Activated CD8-positive, alpha-beta T cell treated with anti-CD3 and anti-CD28 coated beads, Interleukin-2, amount 10 ng/mL, durations not matched to agents 7 days and 5 days (primary cell): Measurements from ENCODE around the gene LSM3. TPM values are rescaled to one million over a fixed set of nuclear protein-coding genes. Genes with fewer than 3 reads are reported as not detected.

Source experiments
- ATAC-seq: fragments of 150-1000 bp; cut with Tn5 transposase; one replicate; pipeline ENCODE4 v1.10.0; 2021; ENCODE audit warnings: moderate library complexity
- CTCF ChIA-PET: fragments of 350-600 bp; sonication (Branson Sonifier 250); formaldehyde crosslinking; loops from one replicate; lab custom pipeline; 2021; ENCODE audit warnings: antibody characterized with exemption; lab: Charles Lee
- POLR2A ChIA-PET: fragments of 350-600 bp; sonication (Branson Sonifier 250); formaldehyde crosslinking; loops from one replicate; lab custom pipeline; 2021; ENCODE audit warnings: antibody characterized with exemption; lab: Charles Lee
- DNase-seq: peaks from one replicate; pipeline ENCODE4 v3.0.0-alpha.2; 2020
- H3K27ac Mint-ChIP-seq: one replicate; pipeline ENCODE4 v1.8.0; 2021; ENCODE audit warnings: mild to moderate bottlenecking, mixed read lengths
- H3K27me3 Mint-ChIP-seq: one replicate; pipeline ENCODE4 v1.8.0; 2021; ENCODE audit warnings: low read depth, mixed read lengths
- H3K36me3 Mint-ChIP-seq: one replicate; pipeline ENCODE4 v1.8.0; 2021; ENCODE audit warnings: low read depth, mixed read lengths
- H3K4me1 Mint-ChIP-seq: one replicate; pipeline ENCODE4 v1.8.0; 2021; ENCODE audit warnings: low read depth, mixed read lengths
- H3K4me3 Mint-ChIP-seq: one replicate; pipeline ENCODE4 v1.8.0; 2021; ENCODE audit warnings: mild to moderate bottlenecking, mixed read lengths
- H3K9me3 Mint-ChIP-seq: one replicate; pipeline ENCODE4 v1.8.0; 2022; ENCODE audit warnings: mixed read lengths; ENCODE audit not compliant: insufficient read depth
- total RNA-seq, 2 experiments: library from RNA; stranded (reverse); gene quantifications; one replicate each; pipeline ENCODE4 v1.2.3, GENCODE V29; 2021

Gene LSM3
- total RNA-seq, 2 experiments from 2014 or later, result 19.2 to 20.2 TPM

DNA sequence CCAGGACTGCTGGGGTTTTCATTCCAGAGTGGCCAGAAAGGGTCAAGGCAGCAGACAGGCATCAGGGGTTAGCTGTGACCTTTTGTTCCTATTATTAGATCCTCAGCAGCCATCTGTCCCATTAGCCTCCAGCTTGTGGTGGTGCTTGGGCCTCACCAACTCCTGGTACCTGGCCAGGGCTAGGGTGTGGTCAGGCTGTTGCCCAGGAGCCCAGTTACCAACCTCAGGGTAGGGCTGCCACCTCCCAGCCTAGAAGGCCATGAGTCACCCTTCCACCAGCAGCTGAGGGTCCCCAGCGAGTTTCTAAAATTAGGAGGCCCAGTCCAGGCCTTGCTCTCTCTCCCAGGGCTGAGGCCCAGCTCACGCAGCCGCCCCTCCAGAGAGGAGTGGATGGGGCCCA lies 41.6 kb upstream of the LSM3 start:
- H3K9me3 Mint-ChIP-seq, result no peaks in the 10 kb centered on the region
- ChIA-PET CTCF (no interaction called here), POLR2A (interaction anchor here (1.1 kb wide), 1 partner anchor 12 kb away, joined by 5 read pairs; the partner anchor contains the start of genes CHCHD4 and TMEM43)
- peaks cover 4% of the 10 kb centered on the region for H3K4me1 Mint-ChIP-seq
- DNase-seq, result no peak
- no peak overlapping the region for H3K27ac Mint-ChIP-seq
- no peaks in the 10 kb centered on the region for H3K27me3 Mint-ChIP-seq
- no peak overlapping the region for H3K4me3 Mint-ChIP-seq
- no peak for ATAC-seq
- H3K36me3 Mint-ChIP-seq, result peaks cover 29% of the 10 kb centered on the region

DNA sequence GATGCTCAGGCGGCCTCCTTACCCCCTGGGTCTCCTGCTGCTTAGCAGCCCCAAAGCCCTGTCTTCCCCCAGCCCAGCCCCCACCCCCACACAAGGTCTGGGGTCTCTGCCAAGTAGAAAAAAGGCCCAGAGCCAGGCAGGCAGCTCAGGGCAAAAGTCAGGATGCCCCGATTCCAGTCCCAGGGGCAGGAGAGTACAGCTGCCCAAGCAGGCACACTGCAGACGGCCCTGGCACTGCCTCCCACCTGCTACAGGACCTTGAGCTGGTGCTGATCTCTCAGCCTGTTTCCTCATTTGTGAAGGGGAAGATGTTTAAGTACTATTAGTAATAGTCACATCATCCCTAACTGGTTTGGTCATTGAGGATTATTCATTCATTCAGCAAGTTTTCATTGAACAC lies 41.2 kb upstream of the LSM3 start:
- ATAC-seq, result no peak
- Mint-ChIP-seq H3K9me3 (no peaks in the 10 kb centered on the region), H3K27ac (no peak overlapping the region), H3K27me3 (no peaks in the 10 kb centered on the region), H3K4me1 (peaks cover 8% of the 10 kb centered on the region), H3K4me3 (no peak overlapping the region), H3K36me3 (peaks cover 31% of the 10 kb centered on the region)
- POLR2A ChIA-PET, result interaction anchor here (1.1 kb wide), 1 partner anchor 12 kb away, joined by 5 read pairs; the partner anchor contains the start of genes CHCHD4 and TMEM43
- CTCF ChIA-PET, result no interaction called here
- no peak for DNase-seq

DNA sequence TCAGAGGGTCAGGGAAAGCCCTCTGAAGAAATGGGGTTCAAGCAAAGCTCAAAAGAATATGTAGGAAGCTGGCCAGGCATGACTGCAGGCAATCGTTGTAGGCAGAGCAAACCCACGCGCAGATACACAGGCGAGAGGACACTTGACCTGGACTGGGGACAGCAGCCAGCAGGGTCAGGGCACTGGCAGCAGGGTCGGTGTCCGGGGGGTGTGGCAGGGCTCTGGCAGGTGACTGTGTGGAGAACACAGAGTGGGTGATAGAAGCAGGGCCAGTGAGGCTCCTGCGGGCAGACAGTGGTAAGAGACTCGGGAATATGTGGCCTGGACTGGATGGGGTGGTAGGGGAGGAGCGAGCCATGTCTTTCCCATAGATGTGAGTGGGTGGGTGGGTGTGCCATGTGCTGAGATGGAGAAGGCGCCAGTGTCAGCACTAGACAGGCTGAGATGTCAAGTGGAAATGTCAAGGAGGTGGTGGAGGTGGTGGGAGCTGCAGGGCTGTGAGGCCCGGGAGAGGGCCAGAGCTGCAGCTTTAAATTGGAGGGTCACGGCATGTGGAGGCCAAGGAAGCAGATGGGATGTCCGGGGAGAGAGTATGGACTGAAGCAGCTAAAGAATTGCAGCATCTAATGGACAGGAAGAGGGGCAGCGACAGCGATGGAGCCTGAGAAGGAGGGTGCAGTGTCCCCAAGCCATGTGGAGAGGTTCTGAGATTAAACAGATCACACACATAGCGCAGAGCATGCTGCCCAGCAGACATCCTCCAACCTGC lies 40.3 kb upstream of the LSM3 start:
- Mint-ChIP-seq H3K36me3 (peaks cover 31% of the 10 kb centered on the region), H3K27ac (no peak overlapping the region), H3K4me3 (no peak overlapping the region), H3K4me1 (peaks cover 15% of the 10 kb centered on the region), H3K27me3 (no peaks in the 10 kb centered on the region), H3K9me3 (no peaks in the 10 kb centered on the region)
- ChIA-PET CTCF (no interaction called here), POLR2A (interaction anchor here (1.6 kb wide), 1 partner anchor 13 kb away, joined by 6 read pairs; the partner anchor contains the start of genes CHCHD4 and TMEM43)
- no peak for DNase-seq
- ATAC-seq, result no peak

DNA sequence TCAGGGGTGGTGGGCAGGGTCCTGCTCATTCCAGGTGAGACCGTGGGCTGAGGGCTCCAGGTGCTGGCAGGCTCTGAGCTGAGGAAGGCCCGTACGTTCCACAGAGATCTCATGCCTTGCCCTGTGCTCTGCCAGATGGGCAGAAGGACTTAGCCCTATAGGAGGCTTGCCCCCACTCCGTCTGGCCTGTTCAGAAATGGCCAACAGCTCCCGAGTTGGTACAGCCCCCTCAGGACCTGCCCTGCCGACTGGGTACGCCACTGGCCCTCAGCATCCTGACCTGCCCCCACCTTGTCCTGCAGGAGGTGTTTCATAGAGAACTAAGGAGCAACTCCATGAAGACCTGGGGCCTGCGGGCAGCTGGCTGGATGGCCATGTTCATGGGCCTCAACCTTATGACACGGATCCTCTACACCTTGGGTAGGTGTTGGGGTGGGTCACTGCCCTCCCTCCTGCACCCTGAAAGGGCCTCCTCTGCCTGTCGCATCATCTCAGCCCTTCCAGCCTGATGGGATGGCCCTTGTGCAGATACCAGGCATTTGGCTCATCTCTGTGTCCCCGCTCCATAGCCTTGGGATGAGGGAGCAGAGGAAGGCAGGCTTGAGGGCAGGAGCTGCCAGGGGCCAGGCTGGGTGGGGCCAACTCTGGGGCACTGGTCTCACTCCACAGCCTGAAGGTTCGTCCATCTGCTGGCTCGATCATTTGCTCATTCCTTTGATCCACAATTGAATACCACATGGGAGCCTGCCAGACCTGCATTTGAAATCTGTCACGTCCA lies 39.5 kb upstream of the LSM3 start:
- Mint-ChIP-seq H3K36me3 (peaks cover 31% of the 10 kb centered on the region), H3K4me1 (peaks cover 23% of the 10 kb centered on the region), H3K9me3 (no peaks in the 10 kb centered on the region), H3K27ac (no peak overlapping the region), H3K4me3 (no peak overlapping the region), H3K27me3 (no peaks in the 10 kb centered on the region)
- ATAC-seq, result no peak
- no peak for DNase-seq
- ChIA-PET POLR2A (interaction anchor here (1.6 kb wide), 1 partner anchor 13 kb away, joined by 6 read pairs; the partner anchor contains the start of genes CHCHD4 and TMEM43), CTCF (no interaction called here)

DNA sequence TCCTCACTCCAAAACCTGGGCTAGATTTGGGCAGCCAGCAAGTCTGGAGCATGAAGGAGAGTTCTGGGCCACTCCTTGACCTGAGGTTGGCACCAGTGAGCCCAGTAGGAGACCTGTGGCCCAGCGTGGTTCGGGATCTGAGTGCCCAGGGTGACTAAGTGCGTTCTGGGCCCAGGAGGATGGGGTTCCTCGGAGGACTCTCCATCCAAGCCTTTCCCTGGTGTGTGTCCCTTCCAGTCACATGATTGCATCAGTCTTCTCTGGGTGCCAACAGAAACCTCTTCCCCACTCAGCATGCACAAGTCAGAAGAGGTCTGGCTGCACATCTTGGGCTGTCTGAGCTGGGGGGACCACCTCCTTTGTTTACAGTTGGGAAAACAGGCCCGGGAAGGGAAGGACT lies 38.8 kb upstream of the LSM3 start:
- peaks cover 33% of the 10 kb centered on the region for H3K36me3 Mint-ChIP-seq
- ATAC-seq, result no peak
- DNase-seq, result no peak
- no peak overlapping the region for H3K27ac Mint-ChIP-seq
- H3K9me3 Mint-ChIP-seq, result no peaks in the 10 kb centered on the region
- ChIA-PET POLR2A (interaction anchor here (3.5 kb wide), 1 partner anchor 39 kb away, joined by 16 read pairs; the partner anchor contains the start of genes LSM3 and XPC), CTCF (interaction anchor here (3.5 kb wide), 1 partner anchor 15 kb away, joined by 17 read pairs; the partner anchor contains the start of genes CHCHD4 and TMEM43)
- H3K4me1 Mint-ChIP-seq, result peaks cover 30% of the 10 kb centered on the region
- no peak overlapping the region for H3K4me3 Mint-ChIP-seq
- H3K27me3 Mint-ChIP-seq, result no peaks in the 10 kb centered on the region

DNA sequence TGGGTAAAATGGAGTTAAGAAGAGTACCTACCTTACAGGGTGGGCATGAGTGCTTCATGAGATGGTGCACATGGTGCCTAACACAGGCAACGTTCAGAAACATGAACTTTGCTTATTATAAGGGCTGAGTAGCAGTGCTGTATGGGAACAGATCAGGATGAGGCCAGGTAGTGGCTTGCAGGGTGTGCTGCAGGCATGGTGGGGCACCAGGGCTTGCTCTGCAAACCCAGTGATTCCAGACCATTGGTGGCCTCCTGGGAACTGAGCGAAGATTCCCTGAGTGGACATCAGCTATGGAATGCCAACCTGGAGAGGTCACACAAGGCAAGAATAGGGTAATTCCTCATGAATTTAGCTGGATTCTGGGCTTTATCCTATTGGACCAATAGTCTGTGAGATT lies 37.9 kb upstream of the LSM3 start:
- no peak for ATAC-seq
- Mint-ChIP-seq H3K27me3 (no peaks in the 10 kb centered on the region), H3K4me1 (peaks cover 36% of the 10 kb centered on the region), H3K9me3 (no peaks in the 10 kb centered on the region), H3K27ac (no peak overlapping the region), H3K4me3 (no peak overlapping the region), H3K36me3 (peaks cover 36% of the 10 kb centered on the region)
- ChIA-PET CTCF (interaction anchor here (3.5 kb wide), 1 partner anchor 15 kb away, joined by 17 read pairs; the partner anchor contains the start of genes CHCHD4 and TMEM43), POLR2A (interaction anchor here (2.3 to 3.5 kb wide), 2 partner anchors 7 to 38 kb away, joined by 5 to 16 read pairs; partner anchors contain the start of genes LSM3 and XPC)
- no peak for DNase-seq

DNA sequence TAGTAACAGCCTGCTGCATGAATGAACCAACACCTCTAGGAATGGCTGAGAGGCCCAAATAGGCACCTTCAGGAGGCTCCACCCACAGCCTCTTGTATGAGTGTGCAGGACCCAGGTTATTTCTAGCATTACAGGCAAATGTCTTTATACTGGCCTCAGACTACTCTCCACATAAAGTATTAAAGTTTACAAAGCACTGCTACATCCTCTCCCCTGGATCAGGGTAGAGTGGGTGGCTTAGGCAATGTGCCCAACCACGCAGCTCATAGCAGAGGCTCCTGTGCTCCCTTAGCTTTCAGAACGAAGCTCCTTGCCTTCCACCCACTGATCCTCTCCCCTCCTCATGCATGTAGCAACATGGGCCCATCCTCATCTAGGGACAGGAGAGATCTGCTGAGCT lies 37.5 kb upstream of the LSM3 start:
- CTCF ChIA-PET, result interaction anchor here (3.5 kb wide), 1 partner anchor 16 kb away, joined by 17 read pairs; the partner anchor contains the start of genes CHCHD4 and TMEM43
- H3K9me3 Mint-ChIP-seq, result no peaks in the 10 kb centered on the region
- no peak overlapping the region for H3K4me3 Mint-ChIP-seq
- POLR2A ChIA-PET, result interaction anchor here (2.3 to 3.5 kb wide), 2 partner anchors 8 to 37 kb away, joined by 5 to 16 read pairs; partner anchors contain the start of genes LSM3 and XPC
- peak overlapping the region; percentile 68 for H3K27ac Mint-ChIP-seq
- peaks cover 33% of the 10 kb centered on the region for H3K36me3 Mint-ChIP-seq
- H3K4me1 Mint-ChIP-seq, result peaks cover 36% of the 10 kb centered on the region
- DNase-seq (no peak), ATAC-seq (no peak)
- no peaks in the 10 kb centered on the region for H3K27me3 Mint-ChIP-seq

DNA sequence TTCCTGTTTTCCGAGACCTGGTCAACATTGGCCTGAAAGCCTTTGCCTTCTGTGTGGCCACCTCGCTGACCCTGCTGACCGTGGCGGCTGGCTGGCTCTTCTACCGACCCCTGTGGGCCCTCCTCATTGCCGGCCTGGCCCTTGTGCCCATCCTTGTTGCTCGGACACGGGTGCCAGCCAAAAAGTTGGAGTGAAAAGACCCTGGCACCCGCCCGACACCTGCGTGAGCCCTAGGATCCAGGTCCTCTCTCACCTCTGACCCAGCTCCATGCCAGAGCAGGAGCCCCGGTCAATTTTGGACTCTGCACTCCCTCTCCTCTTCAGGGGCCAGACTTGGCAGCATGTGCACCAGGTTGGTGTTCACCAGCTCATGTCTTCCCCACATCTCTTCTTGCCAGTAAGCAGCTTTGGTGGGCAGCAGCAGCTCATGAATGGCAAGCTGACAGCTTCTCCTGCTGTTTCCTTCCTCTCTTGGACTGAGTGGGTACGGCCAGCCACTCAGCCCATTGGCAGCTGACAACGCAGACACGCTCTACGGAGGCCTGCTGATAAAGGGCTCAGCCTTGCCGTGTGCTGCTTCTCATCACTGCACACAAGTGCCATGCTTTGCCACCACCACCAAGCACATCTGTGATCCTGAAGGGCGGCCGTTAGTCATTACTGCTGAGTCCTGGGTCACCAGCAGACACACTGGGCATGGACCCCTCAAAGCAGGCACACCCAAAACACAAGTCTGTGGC lies 36.8 kb upstream of the LSM3 start:
- Mint-ChIP-seq H3K27ac (peak overlapping the region; percentile 83), H3K4me1 (peaks cover 36% of the 10 kb centered on the region), H3K27me3 (no peaks in the 10 kb centered on the region), H3K36me3 (peaks cover 33% of the 10 kb centered on the region), H3K4me3 (no peak overlapping the region), H3K9me3 (no peaks in the 10 kb centered on the region)
- ChIA-PET POLR2A (interaction anchor here (2.3 to 5.9 kb wide), 3 partner anchors 9 to 37 kb away, joined by 5 to 55 read pairs (median 16); partner anchors contain the start of genes CHCHD4, LSM3, TMEM43 and XPC), CTCF (interaction anchor here (1.0 to 3.5 kb wide), 3 partner anchors 14 to 245 kb away, joined by 3 to 17 read pairs (median 7); partner anchors contain the start of genes CHCHD4 and TMEM43)
- no peak for DNase-seq
- ATAC-seq, result no peak

DNA sequence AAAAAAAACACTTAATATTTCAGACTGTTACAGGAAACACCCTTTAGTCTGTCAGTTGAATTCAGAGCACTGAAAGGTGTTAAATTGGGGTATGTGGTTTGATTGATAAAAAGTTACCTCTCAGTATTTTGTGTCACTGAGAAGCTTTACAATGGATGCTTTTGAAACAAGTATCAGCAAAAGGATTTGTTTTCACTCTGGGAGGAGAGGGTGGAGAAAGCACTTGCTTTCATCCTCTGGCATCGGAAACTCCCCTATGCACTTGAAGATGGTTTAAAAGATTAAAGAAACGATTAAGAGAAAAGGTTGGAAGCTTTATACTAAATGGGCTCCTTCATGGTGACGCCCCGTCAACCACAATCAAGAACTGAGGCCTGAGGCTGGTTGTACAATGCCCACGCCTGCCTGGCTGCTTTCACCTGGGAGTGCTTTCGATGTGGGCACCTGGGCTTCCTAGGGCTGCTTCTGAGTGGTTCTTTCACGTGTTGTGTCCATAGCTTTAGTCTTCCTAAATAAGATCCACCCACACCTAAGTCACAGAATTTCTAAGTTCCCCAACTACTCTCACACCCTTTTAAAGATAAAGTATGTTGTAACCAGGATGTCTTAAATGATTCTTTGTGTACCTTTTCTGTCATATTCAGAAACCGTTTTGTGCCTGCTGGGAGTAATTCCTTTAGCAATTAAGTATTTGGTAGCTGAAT lies 35.9 kb upstream of the LSM3 start:
- peaks cover 36% of the 10 kb centered on the region for H3K4me1 Mint-ChIP-seq
- H3K27me3 Mint-ChIP-seq, result no peaks in the 10 kb centered on the region
- ChIA-PET CTCF (interaction anchor here (1.0 to 3.5 kb wide), 4 partner anchors 15 to 246 kb away, joined by 3 to 17 read pairs (median 7); partner anchors contain the start of genes CHCHD4, LSM3, TMEM43 and XPC), POLR2A (interaction anchor here (2.3 to 5.9 kb wide), 3 partner anchors 10 to 36 kb away, joined by 5 to 55 read pairs (median 16); partner anchors contain the start of genes CHCHD4, LSM3, TMEM43 and XPC)
- peaks cover 41% of the 10 kb centered on the region for H3K36me3 Mint-ChIP-seq
- ATAC-seq (peak; percentile 28), DNase-seq (no peak)
- H3K4me3 Mint-ChIP-seq, result no peak overlapping the region
- H3K27ac Mint-ChIP-seq, result peak overlapping the region; percentile 83
- H3K9me3 Mint-ChIP-seq, result no peaks in the 10 kb centered on the region
